Measurements from ENCODE around the gene PIK3IP1. TPM values are rescaled to one million over a fixed set of nuclear protein-coding genes. Genes with fewer than 3 reads are reported as not detected.

The PIK3IP1 gene
- total RNA-seq, 1 donor from 2014 or later, result 4.7 TPM

GRCh38 chr22:31340360-31340759 lies 48.1 kb upstream of the PIK3IP1 start:
- peak overlapping the region; percentile 72 for H3K4me3 Mint-ChIP-seq
- H3K9me3 Mint-ChIP-seq, result no peaks in the 10 kb centered on the region
- Histone ChIP-seq H3F3A (ENCODE audit: low read depth) (peaks cover 30% of the 10 kb centered on the region), H3K36me3 (no peaks in the 10 kb centered on the region), H3K4me3 (no peak overlapping the region), H3K27ac (no peak overlapping the region), H3K9me3 (ENCODE audit: low read depth) (no peaks in the 10 kb centered on the region), H3K27me3 (no peaks in the 10 kb centered on the region), H3K4me2 (no peak overlapping the region), H3K9ac (peak overlapping the region; percentile 4), H2AFZ (replicated peaks) (no peak overlapping the region), H4K20me1 (ENCODE audit: low read depth) (peaks cover 74% of the 10 kb centered on the region), H3K4me1 (peaks cover 61% of the 10 kb centered on the region), H3K79me2 (ENCODE audit: low read depth) (peaks cover 95% of the 10 kb centered on the region)
- peaks cover 59% of the 10 kb centered on the region for H3K4me1 Mint-ChIP-seq
- H3K27me3 Mint-ChIP-seq (ENCODE audit: insufficient read depth, low read depth), result peaks cover 5% of the 10 kb centered on the region
- TF ChIP-seq EZH2 (IDR thresholded peaks at IDR 0.05) (no peak), EZH2phosphoT487 (IDR thresholded peaks at IDR 0.05) (no peak)
- TF ChIP-seq, protein P1, sequence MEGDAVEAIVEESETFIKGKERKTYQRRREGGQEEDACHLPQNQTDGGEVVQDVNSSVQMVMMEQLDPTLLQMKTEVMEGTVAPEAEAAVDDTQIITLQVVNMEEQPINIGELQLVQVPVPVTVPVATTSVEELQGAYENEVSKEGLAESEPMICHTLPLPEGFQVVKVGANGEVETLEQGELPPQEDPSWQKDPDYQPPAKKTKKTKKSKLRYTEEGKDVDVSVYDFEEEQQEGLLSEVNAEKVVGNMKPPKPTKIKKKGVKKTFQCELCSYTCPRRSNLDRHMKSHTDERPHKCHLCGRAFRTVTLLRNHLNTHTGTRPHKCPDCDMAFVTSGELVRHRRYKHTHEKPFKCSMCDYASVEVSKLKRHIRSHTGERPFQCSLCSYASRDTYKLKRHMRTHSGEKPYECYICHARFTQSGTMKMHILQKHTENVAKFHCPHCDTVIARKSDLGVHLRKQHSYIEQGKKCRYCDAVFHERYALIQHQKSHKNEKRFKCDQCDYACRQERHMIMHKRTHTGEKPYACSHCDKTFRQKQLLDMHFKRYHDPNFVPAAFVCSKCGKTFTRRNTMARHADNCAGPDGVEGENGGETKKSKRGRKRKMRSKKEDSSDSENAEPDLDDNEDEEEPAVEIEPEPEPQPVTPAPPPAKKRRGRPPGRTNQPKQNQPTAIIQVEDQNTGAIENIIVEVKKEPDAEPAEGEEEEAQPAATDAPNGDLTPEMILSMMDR (IDR thresholded peaks at IDR 0.05), result no peak
- H3K36me3 Mint-ChIP-seq, result peaks cover 31% of the 10 kb centered on the region
- H3K27ac Mint-ChIP-seq, result peak overlapping the region; percentile 60
- no peak for DNase-seq (ENCODE audit: low spot score)

DNA sequence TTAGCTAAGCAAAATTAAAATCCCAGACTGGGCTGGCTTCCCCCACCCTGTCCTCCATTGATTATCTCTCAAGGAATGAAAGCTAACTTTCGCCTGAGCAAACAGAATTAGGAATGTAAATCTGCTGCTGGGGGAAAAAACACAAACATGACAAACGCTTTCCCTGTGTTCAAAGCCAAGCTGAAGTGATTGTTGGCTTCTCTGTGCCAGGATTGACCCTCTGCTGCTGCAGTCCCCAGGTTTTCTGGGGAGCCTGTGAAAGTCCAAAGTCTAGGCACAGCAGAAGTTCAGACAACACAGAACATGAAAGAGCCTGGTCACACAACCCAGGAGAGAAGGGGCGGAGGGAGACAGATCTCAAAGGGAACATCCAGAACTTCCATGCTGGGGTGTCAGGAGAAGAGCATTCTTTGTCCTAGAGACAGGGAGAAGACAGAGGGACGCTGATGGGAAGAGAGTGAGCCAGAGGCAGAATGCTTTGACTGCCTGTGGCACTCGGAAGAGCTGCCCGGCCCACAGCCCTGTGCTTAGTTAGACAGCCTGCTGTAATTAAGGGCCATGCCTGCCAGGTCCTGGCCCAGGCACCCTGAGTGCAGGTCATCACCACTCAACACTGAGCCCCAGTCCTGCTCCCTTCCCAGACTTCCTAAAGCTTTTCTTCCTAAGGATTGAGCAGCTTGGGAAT lies 47.0 kb upstream of the PIK3IP1 start:
- Histone ChIP-seq H4K20me1 (ENCODE audit: low read depth) (peaks cover 66% of the 10 kb centered on the region), H3K27ac (peak overlapping the region; percentile 79), H2AFZ (replicated peaks) (no peak overlapping the region), H3K36me3 (no peaks in the 10 kb centered on the region), H3K79me2 (ENCODE audit: low read depth) (peaks cover 85% of the 10 kb centered on the region), H3K27me3 (no peaks in the 10 kb centered on the region), H3K9ac (no peak overlapping the region), H3K9me3 (ENCODE audit: low read depth) (no peaks in the 10 kb centered on the region), H3K4me3 (no peak overlapping the region), H3F3A (ENCODE audit: low read depth) (peaks cover 20% of the 10 kb centered on the region), H3K4me1 (peaks cover 51% of the 10 kb centered on the region), H3K4me2 (peak overlapping the region; percentile 35)
- TF ChIP-seq EZH2 (IDR thresholded peaks at IDR 0.05), result no peak
- no peak for TF ChIP-seq EZH2phosphoT487 (IDR thresholded peaks at IDR 0.05)
- TF ChIP-seq, protein P1 (IDR thresholded peaks at IDR 0.05), result no peak
- DNase-seq (ENCODE audit: low spot score), result no peak
- peaks cover 40% of the 10 kb centered on the region for H3K36me3 Mint-ChIP-seq
- peaks cover 51% of the 10 kb centered on the region for H3K4me1 Mint-ChIP-seq
- peak overlapping the region; percentile 60 for H3K27ac Mint-ChIP-seq
- H3K27me3 Mint-ChIP-seq (ENCODE audit: insufficient read depth, low read depth), result peaks cover 7% of the 10 kb centered on the region
- H3K9me3 Mint-ChIP-seq, result no peaks in the 10 kb centered on the region
- H3K4me3 Mint-ChIP-seq, result peak overlapping the region; percentile 57

GRCh38 chr22:31337178-31337577 lies 44.9 kb upstream of the PIK3IP1 start:
- Mint-ChIP-seq H3K27me3 (ENCODE audit: insufficient read depth, low read depth) (peaks cover 5% of the 10 kb centered on the region), H3K4me1 (peaks cover 30% of the 10 kb centered on the region), H3K9me3 (no peaks in the 10 kb centered on the region), H3K36me3 (peaks cover 55% of the 10 kb centered on the region), H3K27ac (no peak overlapping the region), H3K4me3 (no peak overlapping the region)
- H3K36me3 ChIP-seq, result no peaks in the 10 kb centered on the region
- H3K27me3 ChIP-seq, result no peaks in the 10 kb centered on the region
- no peak for DNase-seq (ENCODE audit: low spot score)
- peaks cover 32% of the 10 kb centered on the region for H3K4me1 ChIP-seq
- H3K27ac ChIP-seq, result no peak overlapping the region
- no peak overlapping the region for H3K4me2 ChIP-seq
- no peak overlapping the region for H3K4me3 ChIP-seq
- no peak overlapping the region for H3K9ac ChIP-seq
- no peaks in the 10 kb centered on the region for H3F3A ChIP-seq (ENCODE audit: low read depth)
- TF ChIP-seq EZH2 (IDR thresholded peaks at IDR 0.05), result no peak
- TF ChIP-seq, protein P1 (IDR thresholded peaks at IDR 0.05), result no peak
- TF ChIP-seq EZH2phosphoT487 (IDR thresholded peaks at IDR 0.05), result no peak
- H3K79me2 ChIP-seq (ENCODE audit: low read depth), result peaks cover 80% of the 10 kb centered on the region
- H3K9me3 ChIP-seq (ENCODE audit: low read depth), result no peaks in the 10 kb centered on the region
- H2AFZ ChIP-seq (replicated peaks), result no peak overlapping the region
- peaks cover 77% of the 10 kb centered on the region for H4K20me1 ChIP-seq (ENCODE audit: low read depth)
